NCI-H146 treated with DMSO at 0.1 percent for 48 hours (cell line): ENCODE results near the gene COL24A1.
"Not testable (repeated sequence)": the region's sequence is repeated elsewhere in the genome, so short reads cannot be mapped to it uniquely, and the experiment has no call there.

Experiments used
- DNase-seq: peaks from one replicate; lab custom pipeline; 2025; ENCODE audit not compliant: unreplicated experiment; lab: John Stamatoyannopoulos, UW

The COL24A1 gene

GRCh38 chr1:86153836-86154235 lies 2.7 kb downstream of the COL24A1 start:
- DNase-seq, result no peak

GRCh38 chr1:86152887-86153286 lies 3.7 kb downstream of the COL24A1 start:
- no peak for DNase-seq

GRCh38 chr1:86151427-86151826 lies 5.1 kb downstream of the COL24A1 start:
- no peak for DNase-seq

GRCh38 chr1:86150553-86151055 lies 6.0 kb downstream of the COL24A1 start:
- no peak for DNase-seq

GRCh38 chr1:86149591-86149990 lies 7.0 kb downstream of the COL24A1 start:
- no peak for DNase-seq

GRCh38 chr1:86147755-86148154 lies 8.8 kb downstream of the COL24A1 start:
- DNase-seq, result no peak

- DNase-seq, result no peak
Measured at GRCh38 chr1:86146566-86146965, 10.0 kb downstream of the COL24A1 start.

- DNase-seq, result no peak
Measured at GRCh38 chr1:86140281-86140880, 16.2 kb downstream of the COL24A1 start.

GRCh38 chr1:86138746-86139145 lies 17.8 kb downstream of the COL24A1 start:
- DNase-seq, result no peak

- no peak for DNase-seq
Measured at GRCh38 chr1:86137436-86137835, 19.1 kb downstream of the COL24A1 start.

- DNase-seq, result no peak
Measured at GRCh38 chr1:86119214-86119764, 37.3 kb downstream of the COL24A1 start.

- DNase-seq, result no peak
Measured at GRCh38 chr1:86114816-86115400, 41.7 kb downstream of the COL24A1 start.

- no peak for DNase-seq
Measured at GRCh38 chr1:86114236-86114635, 42.3 kb downstream of the COL24A1 start.

- not testable (repeated sequence) for DNase-seq
Measured at GRCh38 chr1:86111590-86111989, 45.0 kb downstream of the COL24A1 start.

GRCh38 chr1:86110451-86111129 lies 46.0 kb downstream of the COL24A1 start:
- no peak for DNase-seq

GRCh38 chr1:86105533-86105866 lies 51.1 kb downstream of the COL24A1 start:
- DNase-seq, result no peak

GRCh38 chr1:86104606-86105532 lies 51.7 kb downstream of the COL24A1 start:
- DNase-seq, result no peak

- no peak for DNase-seq
Measured at GRCh38 chr1:86101616-86102015, 55.0 kb downstream of the COL24A1 start.

- DNase-seq, result no peak
Measured at GRCh38 chr1:86100401-86100800, 56.2 kb downstream of the COL24A1 start.

GRCh38 chr1:86089765-86090164 lies 66.8 kb downstream of the COL24A1 start:
- DNase-seq, result no peak
